ENCODE results near the gene ARIH1.

ARIH1 gene

DNA sequence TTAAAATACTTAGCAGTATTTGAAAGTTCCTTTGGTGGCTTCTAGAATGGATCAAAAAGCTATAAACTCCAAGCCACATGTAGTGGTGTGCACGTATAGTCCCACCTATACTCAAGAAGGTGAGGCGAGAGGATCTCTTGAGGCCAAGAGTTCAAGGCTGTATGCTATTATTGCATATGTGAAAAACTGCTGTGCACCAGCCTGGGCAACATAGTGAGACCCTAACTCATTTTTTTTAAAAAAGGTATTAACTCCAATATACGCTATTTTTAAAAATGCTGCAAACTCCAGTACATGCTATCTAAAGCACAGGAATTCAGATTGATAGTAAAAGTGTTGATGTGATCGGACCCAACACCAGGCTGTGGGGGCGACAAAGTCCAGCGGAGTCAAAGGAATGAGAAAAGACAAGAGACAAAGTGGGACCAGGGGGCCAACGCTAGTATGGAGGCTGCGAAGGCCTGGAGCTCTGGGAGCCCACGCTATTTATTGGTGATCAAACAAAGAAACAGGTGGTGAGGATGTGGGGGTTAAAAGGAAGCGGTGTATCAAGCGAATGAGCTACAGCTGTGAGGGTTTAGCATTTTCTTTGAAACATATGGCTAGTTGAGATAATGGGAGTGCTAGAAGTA, 66.6 kb downstream of the ARIH1 start:
- DNase-seq (ENCODE audit: low spot score): no peak

DNA sequence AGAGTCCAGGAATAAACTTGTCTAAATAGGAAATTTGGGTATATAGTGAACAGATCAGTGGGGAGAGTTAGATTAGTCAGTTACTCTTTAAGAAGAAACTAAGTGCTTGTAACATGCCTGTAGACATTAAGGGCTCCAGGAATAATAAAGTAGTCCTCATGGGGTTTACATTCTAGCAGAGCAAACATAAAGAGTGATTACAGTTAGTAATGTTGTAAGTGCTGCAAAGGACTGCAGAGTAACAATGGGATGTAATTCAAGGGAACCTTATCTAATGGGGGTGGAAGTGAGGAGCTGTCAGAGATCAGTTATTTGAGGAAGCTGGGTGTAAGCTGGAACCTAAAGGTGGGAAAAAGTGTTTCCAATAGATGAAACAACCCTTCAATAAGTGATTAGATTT, 67.5 kb downstream of the ARIH1 start:
- DNase-seq (ENCODE audit: low spot score): no peak

DNA sequence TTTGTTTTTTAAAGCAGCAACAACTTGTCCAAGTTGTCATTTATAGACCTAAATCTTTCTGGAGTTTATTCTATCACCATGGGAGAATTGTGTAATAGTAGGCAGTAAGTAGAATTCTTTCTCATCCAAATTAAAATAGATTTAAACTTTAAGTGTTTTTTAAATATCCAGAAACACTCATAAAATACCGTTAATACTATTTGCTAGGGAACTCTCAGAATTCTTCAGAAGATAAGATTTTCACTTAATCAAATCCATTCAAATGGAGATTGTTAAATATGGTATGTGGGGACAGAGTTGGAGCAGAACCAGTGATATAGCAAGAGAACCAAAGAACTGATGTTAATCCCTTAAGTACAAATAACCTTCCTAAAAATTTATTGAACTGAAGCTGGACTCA, 71.0 kb downstream of the ARIH1 start:
- DNase-seq (ENCODE audit: low spot score): no peak

- DNase-seq (ENCODE audit: low spot score): no peak
Observed at GRCh38 chr15:72554471-72555425, 80.6 kb downstream of the ARIH1 start.

- DNase-seq (ENCODE audit: low spot score): no peak
Observed at GRCh38 chr15:72559781-72560180, 85.7 kb downstream of the ARIH1 start.

DNA sequence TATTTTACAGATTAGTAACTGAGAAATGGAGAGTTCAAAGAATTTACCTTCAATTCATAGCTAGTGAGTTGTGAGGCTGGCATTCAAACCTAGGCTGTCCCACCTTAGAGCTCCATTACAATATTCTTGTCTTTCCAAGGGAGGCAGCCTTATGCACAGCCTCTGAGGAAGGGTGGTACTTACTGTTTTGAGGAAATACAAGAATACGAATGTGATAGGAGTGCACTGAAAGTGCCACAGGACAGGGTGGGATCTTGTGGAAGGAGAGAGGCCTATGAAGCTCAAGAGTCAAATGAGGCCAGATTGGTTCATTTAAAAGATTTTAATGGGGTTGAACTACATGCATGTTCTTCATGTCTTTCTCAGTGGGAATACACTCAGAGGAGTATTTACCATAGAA, 86.3 kb downstream of the ARIH1 start:
- DNase-seq (ENCODE audit: low spot score): no peak

- no peak for DNase-seq (ENCODE audit: low spot score)
Observed at GRCh38 chr15:72562386-72562785, 88.3 kb downstream of the ARIH1 start.

GRCh38 chr15:72562878-72563277, 88.7 kb downstream of the ARIH1 start:
- no peak for DNase-seq (ENCODE audit: low spot score)

GRCh38 chr15:72564091-72564490, 90.0 kb downstream of the ARIH1 start:
- DNase-seq (ENCODE audit: low spot score): no peak

- no peak for DNase-seq (ENCODE audit: low spot score)
Observed at GRCh38 chr15:72566973-72567372, 92.8 kb downstream of the ARIH1 start.

DNA sequence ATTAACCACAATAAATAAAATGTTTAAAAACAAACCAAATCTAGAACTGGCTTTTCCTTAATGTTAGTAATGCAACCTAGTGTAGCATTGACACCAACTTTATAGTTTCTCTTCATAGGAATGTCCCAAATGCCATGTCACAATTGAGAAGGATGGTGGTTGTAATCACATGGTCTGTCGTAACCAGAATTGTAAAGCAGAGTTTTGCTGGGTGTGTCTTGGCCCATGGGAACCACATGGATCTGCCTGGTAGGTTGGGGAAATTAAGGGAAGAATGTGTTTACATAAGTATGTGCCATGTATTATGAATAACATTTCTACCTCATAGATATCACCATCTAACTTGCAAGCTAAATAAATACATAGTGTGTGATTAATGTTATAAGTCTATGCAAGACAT, 95.9 kb downstream of the ARIH1 start:
- no peak for DNase-seq (ENCODE audit: low spot score)

DNA sequence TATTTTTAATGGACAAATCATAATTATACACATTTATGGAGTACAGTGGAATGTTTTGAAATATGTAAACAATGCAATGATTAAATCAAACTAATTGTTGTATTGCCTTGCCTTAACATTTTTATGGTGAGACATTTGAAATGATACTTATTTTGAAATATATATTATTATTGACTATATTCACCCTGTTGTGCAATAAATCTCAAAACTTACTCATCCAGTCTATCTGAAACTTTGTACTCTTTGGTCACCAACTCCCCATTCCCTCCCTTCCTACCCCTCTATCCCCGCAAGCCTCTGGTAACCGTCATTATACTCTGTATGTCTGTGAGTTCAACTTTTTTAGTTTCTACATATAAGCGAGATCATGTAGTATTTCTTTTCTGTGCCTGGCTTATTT, 105.7 kb downstream of the ARIH1 start:
- no peak for DNase-seq (ENCODE audit: low spot score)

DNA sequence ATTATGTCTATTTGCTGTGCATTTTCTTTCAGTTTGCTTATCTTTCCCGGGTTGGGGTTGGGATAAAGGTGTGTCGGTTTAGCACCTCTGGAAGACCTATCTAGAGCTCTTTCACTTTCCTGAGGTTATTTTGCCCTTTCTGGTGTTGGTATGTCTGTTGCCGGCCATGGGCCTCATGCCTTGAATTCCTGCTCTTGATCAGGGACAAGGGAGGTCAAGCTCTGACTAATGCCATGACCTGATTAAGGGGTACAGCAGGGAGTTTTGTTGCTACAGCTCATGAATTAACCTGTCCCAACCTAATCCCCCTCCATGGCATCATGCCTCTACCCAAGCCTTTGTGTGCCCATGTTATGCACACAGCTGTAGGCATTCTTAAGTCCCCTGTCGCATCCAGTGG, 109.9 kb downstream of the ARIH1 start:
- DNase-seq (ENCODE audit: low spot score): no peak

- no peak for DNase-seq (ENCODE audit: low spot score)
Observed at GRCh38 chr15:72585025-72585424, 110.9 kb downstream of the ARIH1 start.

DNA sequence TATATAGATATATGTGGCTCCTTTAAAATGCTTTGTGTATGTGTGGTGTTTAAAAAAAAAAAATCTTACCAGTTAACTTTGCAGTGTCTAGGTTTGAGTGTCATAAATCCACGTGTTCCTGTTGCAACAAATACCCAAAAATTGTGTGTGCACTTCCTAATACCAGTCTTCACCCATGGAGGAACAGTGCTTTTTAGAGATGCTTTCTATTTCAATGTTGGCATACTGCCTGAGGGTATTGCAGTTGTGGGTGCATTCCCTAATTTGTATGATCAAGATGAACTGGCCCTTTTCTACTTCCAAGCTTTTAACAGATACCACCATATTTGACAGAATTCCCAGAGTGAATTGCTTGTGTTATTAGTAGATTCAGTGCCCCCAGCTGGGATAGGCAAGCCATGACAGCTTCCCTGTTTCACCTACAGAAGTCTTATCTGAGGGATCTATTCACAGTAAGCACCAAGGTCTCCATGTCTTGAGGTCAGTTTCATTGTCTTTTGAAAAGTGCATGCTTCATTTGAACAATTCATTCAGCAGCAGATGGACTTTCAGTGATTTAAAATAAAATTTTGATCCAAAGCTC, 111.4 kb downstream of the ARIH1 start:
- DNase-seq (ENCODE audit: low spot score): no peak

GRCh38 chr15:72588096-72588495, 114.0 kb downstream of the ARIH1 start:
- no peak for DNase-seq (ENCODE audit: low spot score)

DNA sequence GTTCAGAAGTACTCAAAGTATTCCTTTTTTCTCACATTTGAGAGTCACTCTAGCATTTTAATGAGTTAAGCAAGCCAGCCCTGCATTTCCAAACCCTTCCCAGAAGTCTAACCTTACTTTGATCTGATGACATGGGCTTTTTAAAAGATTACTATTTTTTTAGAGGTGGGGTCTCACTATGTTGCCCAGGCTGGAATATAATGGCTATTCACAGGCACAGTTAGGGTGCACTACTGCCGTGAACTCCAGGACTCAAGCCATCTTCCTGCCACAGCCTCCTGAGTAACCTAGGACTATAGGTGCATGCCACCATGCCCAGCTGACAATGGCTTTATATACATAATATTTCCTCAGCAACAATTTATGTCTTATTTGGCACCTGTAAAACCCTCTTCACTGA, 116.3 kb downstream of the ARIH1 start:
- DNase-seq (ENCODE audit: low spot score): no peak

DNA sequence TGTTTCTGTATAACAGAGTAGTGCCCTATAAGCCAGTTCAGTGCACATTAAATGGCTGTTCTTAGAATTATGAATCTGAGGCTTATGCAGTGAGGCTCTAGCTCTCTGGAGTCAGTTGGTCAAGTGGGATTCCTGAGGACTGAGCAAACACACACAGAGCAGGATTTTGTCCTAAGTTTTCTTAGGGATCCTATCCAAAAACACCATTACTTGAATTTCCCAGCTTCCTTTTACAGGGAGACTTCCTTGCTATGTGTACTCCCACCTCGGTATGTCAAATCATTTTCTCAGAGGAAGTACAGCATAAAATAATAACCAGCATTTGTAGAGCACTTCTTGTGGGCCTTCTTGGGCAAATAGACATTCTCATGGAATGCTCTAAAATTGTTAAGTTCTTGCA, 117.2 kb downstream of the ARIH1 start:
- DNase-seq (ENCODE audit: low spot score): no peak

DNA sequence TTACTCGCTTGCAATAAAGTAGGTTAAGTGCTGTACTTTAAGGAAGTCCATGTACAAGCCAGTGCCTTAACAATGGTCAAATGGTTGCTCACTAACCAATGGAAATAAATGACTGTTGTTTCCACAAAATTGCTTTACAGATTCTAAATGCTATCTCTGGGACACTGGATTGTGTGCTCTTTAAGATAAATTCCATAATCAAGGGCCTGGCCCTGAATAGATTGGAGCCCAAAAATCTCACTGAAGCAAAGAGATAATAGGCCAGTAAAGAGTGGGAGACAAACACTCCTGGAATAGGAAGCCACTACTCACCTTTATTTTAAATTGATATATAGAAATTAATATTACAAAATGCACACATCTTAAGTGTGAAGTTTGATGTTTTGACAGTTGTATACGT, 118.0 kb downstream of the ARIH1 start:
- DNase-seq (ENCODE audit: low spot score): no peak

- no peak for DNase-seq (ENCODE audit: low spot score)
Observed at GRCh38 chr15:72592676-72593075, 118.5 kb downstream of the ARIH1 start.

GRCh38 chr15:72593838-72594237, 119.7 kb downstream of the ARIH1 start:
- no peak for DNase-seq (ENCODE audit: low spot score)

DNA sequence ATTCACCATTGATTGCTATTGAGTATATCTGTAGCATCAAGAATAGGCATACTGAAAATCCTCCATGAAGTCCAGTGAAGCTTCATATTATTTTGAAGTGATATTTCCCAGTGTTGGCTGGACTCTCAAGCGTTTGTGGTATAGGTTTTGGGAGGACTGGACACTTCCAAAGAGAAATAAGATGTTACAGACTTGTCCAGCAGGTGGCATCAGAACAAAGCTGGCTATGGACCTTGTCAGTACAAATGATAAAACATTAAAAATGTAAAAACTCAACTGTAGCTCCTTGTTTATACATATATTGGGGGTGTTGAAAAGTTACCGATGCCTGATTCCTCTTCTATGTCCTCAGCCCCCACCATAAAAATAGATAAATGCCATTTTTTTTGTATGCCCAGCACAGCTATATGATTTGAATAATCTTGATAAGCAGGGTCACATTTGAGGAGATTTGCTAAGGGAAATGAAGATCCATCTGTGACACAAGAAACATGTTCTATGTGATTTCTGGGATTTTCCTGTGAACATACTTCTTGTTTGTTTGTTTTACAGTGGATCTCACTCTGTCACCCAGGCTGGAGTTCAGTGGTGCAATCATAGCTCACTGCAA, 125.8 kb downstream of the ARIH1 start:
- peak; percentile 64 for DNase-seq (ENCODE audit: low spot score)

DNA sequence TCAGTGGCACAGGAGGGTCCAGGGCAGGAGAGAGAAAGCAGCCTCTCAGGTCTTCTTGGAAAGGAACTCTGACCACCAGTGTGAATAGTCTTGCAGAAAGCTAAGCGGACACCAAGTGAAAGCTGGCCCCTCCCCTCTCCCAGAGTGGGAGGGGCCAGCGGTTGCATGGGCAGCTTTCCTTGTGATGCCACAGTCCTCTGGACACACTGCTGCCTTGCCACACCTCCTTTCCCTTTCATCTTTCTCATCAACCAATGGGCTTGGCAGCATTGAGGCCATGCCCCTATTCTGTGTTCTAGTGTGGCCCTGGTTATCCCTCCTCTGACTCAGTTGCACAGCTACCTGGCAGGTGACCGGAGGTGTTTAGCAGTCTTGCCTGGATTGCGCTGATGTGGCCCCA, 130.7 kb downstream of the ARIH1 start:
- no peak for DNase-seq (ENCODE audit: low spot score)
